Mesenteric fat pad (tissue), 1 donor: Measurements from ENCODE around the gene SLC4A11. TPM values are rescaled to one million over a fixed set of nuclear protein-coding genes. Genes with fewer than 3 reads are reported as not detected.

ENCODE experiments used
- total RNA-seq: library from RNA; stranded (reverse); fragmentation: NEBNext Ultra II Directional; extraction: Animal tissue kit (Norgen Biotek cat#: 25700); gene quantifications from one replicate; pipeline ENCODE4 v1.2.1, GENCODE V29; 2021
- donor health status: DM: yes; HTN: yes; CAD: no.

The SLC4A11 gene
- total RNA-seq, 1 donor from 2014 or later, result 1.2 TPM

Other genes starting within 250 kb of the SLC4A11 start
- not detected for gene GNRH2, start 195.6 kb downstream of the SLC4A11 start, total RNA-seq
- gene MRPS26, start 193.1 kb downstream of the SLC4A11 start, total RNA-seq, result 36.5 TPM
- 1.5 TPM for gene OXT, start 167.6 kb downstream of the SLC4A11 start, total RNA-seq
- 0.96 TPM for gene AVP, start 154.5 kb downstream of the SLC4A11 start, total RNA-seq
- gene FASTKD5, start 79.3 kb downstream of the SLC4A11 start, total RNA-seq, result 15.4 TPM
- gene UBOX5, start 79.3 kb downstream of the SLC4A11 start, total RNA-seq, result 3.7 TPM
- 6.2 TPM for gene LZTS3, start 65.6 kb downstream of the SLC4A11 start, total RNA-seq
- gene DDRGK1, start 34.5 kb downstream of the SLC4A11 start, total RNA-seq, result 59.3 TPM
- gene ITPA, start 29.7 kb downstream of the SLC4A11 start, total RNA-seq, result 38.0 TPM
- gene DNAAF9, start 168.5 kb upstream of the SLC4A11 start, total RNA-seq, result 26.1 TPM
- 32.5 TPM for gene ATRN, start 231.8 kb upstream of the SLC4A11 start, total RNA-seq